OCI-LY7 (cell line): ENCODE measurements around the gene ABCB11.

Experiments used
- CTCF ChIP-seq: fragments of 200-600 bp; sonication (generic); conservative IDR thresholded peaks from 2 replicates; pipeline ENCODE4 v1.5.1; 2014; ENCODE audit warnings: mild to moderate bottlenecking, antibody characterized with exemption, low read length, moderate library complexity, mixed read lengths
- EZH2phosphoT487 ChIP-seq: fragments of 200-600 bp; sonication (generic); IDR thresholded peaks from 2 replicates; pipeline ENCODE4 v1.6.1; 2018; ENCODE audit warnings: low read depth, borderline replicate concordance, mild to moderate bottlenecking, mixed run types, antibody characterized with exemption, low read length, moderate library complexity, mixed read lengths

- no peak for TF ChIP-seq CTCF
- no peak for TF ChIP-seq EZH2phosphoT487
These were observed 138.8 kb downstream of the ABCB11 start for GRCh38 chr2:168892327-168892726.
